Astrocyte (in vitro differentiated cells and primary cell): ENCODE measurements around the gene IRAK1. TPM values are rescaled to one million over a fixed set of nuclear protein-coding genes. Genes with fewer than 3 reads are reported as not detected.

Source experiments
- DNase-seq: peaks from one replicate; pipeline ENCODE4 v3.0.0-alpha.2; 2010; ENCODE audit warnings: low read depth
- FAIRE-seq: peaks from 2 replicates; lab custom pipeline; 2011; peaks lifted over from hg19 to GRCh38; lab: Jason Lieb, UNC
- H2AFZ ChIP-seq: 2 replicates; pipeline ENCODE4 v1.6.0; 2012; ENCODE audit warnings: low read depth, low read length, inconsistent platforms
- H3K27ac ChIP-seq: 2 replicates; pipeline ENCODE4 v1.5.1; 2011; ENCODE audit warnings: low read depth, low read length, inconsistent platforms
- H3K27me3 ChIP-seq: 2 replicates; pipeline ENCODE4 v1.6.0; 2011; ENCODE audit warnings: low read length, inconsistent platforms; ENCODE audit not compliant: insufficient read depth
- H3K36me3 ChIP-seq: 2 replicates; pipeline ENCODE4 v1.5.1; 2011; ENCODE audit warnings: low read length, inconsistent platforms; ENCODE audit not compliant: insufficient read depth
- H3K4me1 ChIP-seq: 2 replicates; pipeline ENCODE4 v1.5.1; 2011; ENCODE audit warnings: low read length, inconsistent platforms; ENCODE audit not compliant: insufficient read depth
- H3K4me2 ChIP-seq: 2 replicates; pipeline ENCODE4 v1.6.0; 2012; ENCODE audit warnings: low read length, inconsistent platforms
- H3K4me3 ChIP-seq: 2 replicates; pipeline ENCODE4 v1.5.1; 2011; ENCODE audit warnings: low read depth, mild to moderate bottlenecking, low read length, inconsistent platforms; ENCODE audit not compliant: insufficient read depth
- H3K79me2 ChIP-seq: 2 replicates; pipeline ENCODE4 v1.6.0; 2012; ENCODE audit warnings: mild to moderate bottlenecking, low read length, inconsistent platforms; ENCODE audit not compliant: insufficient read depth
- H3K9ac ChIP-seq: 2 replicates; pipeline ENCODE4 v1.6.0; 2012; ENCODE audit warnings: mild to moderate bottlenecking, low read length, inconsistent platforms
- H3K9me3 ChIP-seq: 2 replicates; pipeline ENCODE4 v1.5.1; 2012; ENCODE audit warnings: low read depth, mild to moderate bottlenecking, low read length, inconsistent platforms; ENCODE audit not compliant: insufficient read depth
- H4K20me1 ChIP-seq: 2 replicates; pipeline ENCODE4 v1.6.0; 2012; ENCODE audit warnings: low read length, inconsistent platforms; ENCODE audit not compliant: insufficient read depth
- H3K27ac Mint-ChIP-seq: one replicate; pipeline ENCODE4 v1.8.0; 2021; ENCODE audit warnings: mild to moderate bottlenecking, mixed read lengths; ENCODE audit not compliant: unreplicated experiment
- H3K27me3 Mint-ChIP-seq: one replicate; pipeline ENCODE4 v1.8.0; 2021; ENCODE audit warnings: low read depth, mixed read lengths; ENCODE audit not compliant: unreplicated experiment
- H3K36me3 Mint-ChIP-seq: one replicate; pipeline ENCODE4 v1.8.0; 2021; ENCODE audit warnings: low read depth, mixed read lengths; ENCODE audit not compliant: unreplicated experiment
- H3K4me1 Mint-ChIP-seq: one replicate; pipeline ENCODE4 v1.8.0; 2021; ENCODE audit warnings: low read depth, mixed read lengths; ENCODE audit not compliant: unreplicated experiment
- H3K4me3 Mint-ChIP-seq: one replicate; pipeline ENCODE4 v1.8.0; 2021; ENCODE audit warnings: mild to moderate bottlenecking, moderate library complexity, mixed read lengths; ENCODE audit not compliant: unreplicated experiment
- H3K9me3 Mint-ChIP-seq: one replicate; pipeline ENCODE4 v1.8.0; 2021; ENCODE audit warnings: mild to moderate bottlenecking, mixed read lengths; ENCODE audit not compliant: unreplicated experiment
- CTCF ChIP-seq: IDR thresholded peaks from 2 replicates; pipeline ENCODE4 v1.5.1; 2011; ENCODE audit warnings: low read depth, mild to moderate bottlenecking, inconsistent platforms, low read length, moderate library complexity; ENCODE audit not compliant: insufficient read depth
- EZH2 ChIP-seq: IDR thresholded peaks from 2 replicates; pipeline ENCODE4 v1.6.1; 2012; ENCODE audit warnings: mild to moderate bottlenecking, low read length, inconsistent platforms; ENCODE audit not compliant: insufficient read depth
- total RNA-seq: library from RNA; stranded (reverse); gene quantifications from 2 replicates; pipeline ENCODE4 v1.2.1, GENCODE V29; 2021

The IRAK1 gene
- total RNA-seq, 1 donor from 2014 or later, result 69.6 TPM

- Histone ChIP-seq H3K36me3 (no peaks in the 10 kb centered on the region), H2AFZ (no peak overlapping the region), H3K27ac (no peak overlapping the region), H3K4me3 (no peak overlapping the region), H3K27me3 (no peaks in the 10 kb centered on the region), H3K4me1 (peaks cover 20% of the 10 kb centered on the region), H4K20me1 (peaks cover 47% of the 10 kb centered on the region), H3K9me3 (no peaks in the 10 kb centered on the region), H3K79me2 (peaks cover 45% of the 10 kb centered on the region), H3K9ac (no peak overlapping the region), H3K4me2 (no peak overlapping the region)
- no peak for FAIRE-seq
- Mint-ChIP-seq H3K9me3 (no peaks in the 10 kb centered on the region), H3K4me1 (peaks cover 20% of the 10 kb centered on the region), H3K27me3 (no peaks in the 10 kb centered on the region), H3K27ac (no peak overlapping the region), H3K36me3 (peaks cover 6% of the 10 kb centered on the region), H3K4me3 (no peak overlapping the region)
- no peak for TF ChIP-seq EZH2
- no peak for TF ChIP-seq CTCF
- no peak for DNase-seq
Measured at GRCh38 chrX:154050113-154050495, 30.4 kb upstream of the IRAK1 start.

DNA sequence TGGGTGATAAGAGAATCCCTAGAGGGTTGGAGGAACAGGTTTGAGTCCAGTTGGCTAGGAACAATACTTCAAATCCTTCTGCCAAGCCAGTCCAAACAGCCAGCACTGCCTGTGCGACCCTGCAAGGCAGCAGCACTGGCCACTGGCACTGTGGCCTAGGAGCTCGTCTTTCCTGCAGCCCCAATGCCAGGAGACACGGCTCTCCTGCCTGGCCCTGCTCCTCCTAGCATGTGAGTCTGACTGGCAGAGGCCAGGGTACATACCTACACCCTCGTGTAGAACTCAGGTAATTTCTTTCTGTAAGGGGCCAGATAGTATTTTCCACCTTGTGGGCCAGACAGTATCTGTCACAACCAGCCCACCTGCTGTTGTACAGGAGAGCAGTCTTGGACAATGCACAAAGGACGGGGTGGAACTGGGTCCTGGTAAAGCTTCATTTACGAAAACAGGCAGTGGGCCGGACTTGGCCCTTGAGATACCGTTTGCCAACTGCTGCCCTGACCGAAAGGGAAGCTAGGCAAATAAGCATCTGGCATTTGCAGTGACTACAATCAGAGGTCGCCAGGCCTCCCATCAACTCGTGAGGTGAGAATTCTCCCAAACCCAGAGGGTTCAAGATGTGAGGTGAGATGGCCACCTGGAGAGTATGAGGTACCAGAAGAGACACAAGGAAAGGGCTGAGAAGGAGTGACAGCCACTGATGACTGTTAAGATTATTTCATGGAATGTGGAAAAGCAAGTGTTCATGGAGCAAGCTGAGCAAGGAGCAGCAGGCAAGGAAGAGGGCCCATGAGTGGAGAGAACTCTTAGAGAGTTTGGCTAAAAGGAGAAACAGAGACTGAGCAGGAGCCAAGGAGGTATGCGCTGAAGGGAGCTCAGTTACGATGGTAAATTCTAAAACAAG lies 29.8 kb upstream of the IRAK1 start:
- peaks cover 20% of the 10 kb centered on the region for H3K4me1 Mint-ChIP-seq
- H3K4me2 ChIP-seq, result no peak overlapping the region
- peaks cover 20% of the 10 kb centered on the region for H3K4me1 ChIP-seq
- H3K27me3 Mint-ChIP-seq, result no peaks in the 10 kb centered on the region
- no peaks in the 10 kb centered on the region for H3K9me3 Mint-ChIP-seq
- peaks cover 6% of the 10 kb centered on the region for H3K36me3 Mint-ChIP-seq
- no peak overlapping the region for H3K4me3 Mint-ChIP-seq
- H4K20me1 ChIP-seq, result peaks cover 45% of the 10 kb centered on the region
- TF ChIP-seq CTCF (no peak), EZH2 (no peak)
- H3K27ac Mint-ChIP-seq, result no peak overlapping the region
- no peak overlapping the region for H3K4me3 ChIP-seq
- DNase-seq (no peak), FAIRE-seq (peak; percentile 90)
- no peak overlapping the region for H2AFZ ChIP-seq
- no peaks in the 10 kb centered on the region for H3K27me3 ChIP-seq
- no peaks in the 10 kb centered on the region for H3K9me3 ChIP-seq
- H3K9ac ChIP-seq, result no peak overlapping the region
- peaks cover 50% of the 10 kb centered on the region for H3K79me2 ChIP-seq
- H3K27ac ChIP-seq, result no peak overlapping the region
- no peaks in the 10 kb centered on the region for H3K36me3 ChIP-seq

GRCh38 chrX:154048398-154048797 lies 28.7 kb upstream of the IRAK1 start:
- TF ChIP-seq EZH2 (no peak), CTCF (no peak)
- Mint-ChIP-seq H3K4me3 (no peak overlapping the region), H3K27me3 (no peaks in the 10 kb centered on the region), H3K9me3 (no peaks in the 10 kb centered on the region), H3K27ac (no peak overlapping the region), H3K4me1 (peaks cover 21% of the 10 kb centered on the region), H3K36me3 (peaks cover 6% of the 10 kb centered on the region)
- Histone ChIP-seq H3K4me1 (peaks cover 22% of the 10 kb centered on the region), H3K27ac (no peak overlapping the region), H4K20me1 (peaks cover 43% of the 10 kb centered on the region), H2AFZ (no peak overlapping the region), H3K9me3 (no peaks in the 10 kb centered on the region), H3K27me3 (no peaks in the 10 kb centered on the region), H3K36me3 (no peaks in the 10 kb centered on the region), H3K79me2 (peaks cover 58% of the 10 kb centered on the region), H3K9ac (no peak overlapping the region), H3K4me3 (no peak overlapping the region), H3K4me2 (no peak overlapping the region)
- no peak for FAIRE-seq
- DNase-seq, result no peak
